Activated CD8-positive, alpha-beta memory T cell treated with anti-CD3 and anti-CD28 coated beads for 4 hours (primary cell): Measurements from ENCODE around the gene HDAC6.
A peak's percentile ranks its signal among the peaks of the same experiment; 100 is the strongest.
"Not testable (repeated sequence)": the region's sequence is repeated elsewhere in the genome, so short reads cannot be mapped to it uniquely, and the experiment has no call there.

Experiments used
- DNase-seq, 2 donors: peaks; one replicate each; pipeline ENCODE4 v3.0.0-alpha.2; 2020; ENCODE audit warnings: low read depth in 2 of 2

Gene HDAC6

GRCh38 chrX:48789366-48790220 is 12.3 kb upstream of the HDAC6 start:
- no peak for DNase-seq

GRCh38 chrX:48790477-48790876 is 11.4 kb upstream of the HDAC6 start:
- no peak for DNase-seq

GRCh38 chrX:48791063-48791820 is 10.6 kb upstream of the HDAC6 start:
- DNase-seq, result no peak

GRCh38 chrX:48792219-48792618 is 9.6 kb upstream of the HDAC6 start:
- DNase-seq, result no peak

- no peak for DNase-seq
Measured at GRCh38 chrX:48793935-48794334, 7.9 kb upstream of the HDAC6 start.

GRCh38 chrX:48794340-48794910 is 7.4 kb upstream of the HDAC6 start:
- no peak for DNase-seq

- DNase-seq, result no peak
Measured at GRCh38 chrX:48794911-48795515, 6.9 kb upstream of the HDAC6 start.

- no peak for DNase-seq
Measured at GRCh38 chrX:48798318-48798717, 3.5 kb upstream of the HDAC6 start.

- DNase-seq, result no peak
Measured at GRCh38 chrX:48800574-48801279, 1.1 kb upstream of the HDAC6 start.

GRCh38 chrX:48802089-48802904 is 430 bp downstream of the HDAC6 start:
- peak; percentile 5 to 20 for DNase-seq

- no peak for DNase-seq
Measured at GRCh38 chrX:48802905-48803200, 986 bp downstream of the HDAC6 start.

- DNase-seq, result no peak
Measured at GRCh38 chrX:48806081-48806480, 4.2 kb downstream of the HDAC6 start.

GRCh38 chrX:48813644-48814043 is 11.8 kb downstream of the HDAC6 start:
- no peak for DNase-seq

GRCh38 chrX:48814722-48815121 is 12.9 kb downstream of the HDAC6 start:
- DNase-seq, result no peak

GRCh38 chrX:48815266-48815665 is 13.4 kb downstream of the HDAC6 start:
- no peak for DNase-seq

- no peak for DNase-seq
Measured at GRCh38 chrX:48816014-48816810, 14.3 kb downstream of the HDAC6 start.

GRCh38 chrX:48818098-48818497 is 16.2 kb downstream of the HDAC6 start:
- no peak for DNase-seq

- no peak for DNase-seq
Measured at GRCh38 chrX:48818866-48819265, 17.0 kb downstream of the HDAC6 start.

- not testable (repeated sequence) for DNase-seq
Measured at GRCh38 chrX:48819394-48819793, 17.5 kb downstream of the HDAC6 start.

GRCh38 chrX:48823053-48823452 is 21.2 kb downstream of the HDAC6 start:
- no peak for DNase-seq
